Stimulated activated naive CD4-positive, alpha-beta T cell treated with Interleukin-2 at 50 U/mL for 16 hours (primary cell): ENCODE measurements around the gene NFATC2.
"Not testable (repeated sequence)": the region's sequence is repeated elsewhere in the genome, so short reads cannot be mapped to it uniquely, and the experiment has no call there.

ENCODE experiments used
- DNase-seq: peaks from one replicate; lab custom pipeline; 2025; lab: John Stamatoyannopoulos, UW

NFATC2 gene

DNA sequence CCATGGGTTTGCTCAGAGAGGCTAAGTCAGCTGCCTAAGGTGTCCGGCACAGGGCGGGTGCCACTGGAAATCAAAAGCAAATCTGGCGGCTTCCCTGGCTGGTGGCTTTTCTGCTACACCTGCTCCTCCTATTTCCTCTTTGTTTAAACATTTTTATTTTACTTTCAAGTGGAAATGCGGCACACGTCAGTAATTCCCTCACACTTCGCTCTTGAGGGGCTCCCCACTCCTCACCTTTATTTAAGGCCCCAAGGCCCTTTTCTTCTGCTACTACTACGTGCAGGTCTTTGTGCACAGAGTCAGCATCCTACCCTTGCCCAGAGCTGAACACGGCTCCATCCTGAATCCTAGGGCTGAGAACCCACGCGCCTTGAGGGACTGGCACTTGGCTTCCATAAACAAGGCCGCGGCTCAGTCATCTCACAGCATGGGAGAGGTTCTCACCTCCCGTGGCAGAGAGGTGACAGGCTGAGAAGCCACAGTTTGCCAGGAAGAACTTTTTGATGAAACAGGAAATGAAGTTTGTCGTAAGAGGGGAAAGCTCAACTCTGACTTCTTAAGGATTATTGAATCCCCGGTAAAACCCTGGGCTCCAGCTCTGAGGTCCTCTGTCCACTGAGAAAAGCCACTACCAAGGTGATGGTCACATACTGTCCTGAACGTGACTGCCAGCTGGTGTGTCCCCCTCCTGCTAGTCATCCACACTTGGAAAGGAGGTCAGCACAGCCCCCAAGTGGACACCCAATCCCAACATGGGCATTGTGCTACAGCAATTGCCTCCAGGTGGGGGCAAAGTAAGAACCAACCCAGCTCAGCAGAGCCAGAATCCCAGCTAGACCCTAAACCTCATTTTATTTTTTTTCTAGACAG, 48.0 kb downstream of the NFATC2 start:
- no peak for DNase-seq

DNA sequence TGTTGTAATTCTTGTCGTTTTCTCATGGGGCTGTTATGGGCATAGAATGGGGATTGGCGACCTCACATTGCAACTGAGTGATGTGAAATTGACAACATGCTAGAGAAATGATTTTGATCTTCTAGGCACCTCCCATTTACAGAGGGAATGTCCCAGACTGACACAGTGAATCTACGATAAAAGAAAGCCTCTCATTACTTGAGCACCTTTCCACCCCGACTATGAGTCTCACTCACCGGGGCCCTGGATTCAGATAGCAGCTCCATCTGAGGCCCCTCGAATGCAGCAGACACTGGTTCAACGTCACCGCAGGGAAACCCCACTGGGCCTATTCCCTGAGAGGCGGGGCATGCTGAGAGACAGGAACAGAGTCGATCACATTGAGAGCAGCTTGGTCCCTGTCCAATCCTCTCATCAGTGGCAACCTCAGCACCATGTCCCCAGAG, 49.1 kb downstream of the NFATC2 start:
- peak; percentile 46 for DNase-seq

DNA sequence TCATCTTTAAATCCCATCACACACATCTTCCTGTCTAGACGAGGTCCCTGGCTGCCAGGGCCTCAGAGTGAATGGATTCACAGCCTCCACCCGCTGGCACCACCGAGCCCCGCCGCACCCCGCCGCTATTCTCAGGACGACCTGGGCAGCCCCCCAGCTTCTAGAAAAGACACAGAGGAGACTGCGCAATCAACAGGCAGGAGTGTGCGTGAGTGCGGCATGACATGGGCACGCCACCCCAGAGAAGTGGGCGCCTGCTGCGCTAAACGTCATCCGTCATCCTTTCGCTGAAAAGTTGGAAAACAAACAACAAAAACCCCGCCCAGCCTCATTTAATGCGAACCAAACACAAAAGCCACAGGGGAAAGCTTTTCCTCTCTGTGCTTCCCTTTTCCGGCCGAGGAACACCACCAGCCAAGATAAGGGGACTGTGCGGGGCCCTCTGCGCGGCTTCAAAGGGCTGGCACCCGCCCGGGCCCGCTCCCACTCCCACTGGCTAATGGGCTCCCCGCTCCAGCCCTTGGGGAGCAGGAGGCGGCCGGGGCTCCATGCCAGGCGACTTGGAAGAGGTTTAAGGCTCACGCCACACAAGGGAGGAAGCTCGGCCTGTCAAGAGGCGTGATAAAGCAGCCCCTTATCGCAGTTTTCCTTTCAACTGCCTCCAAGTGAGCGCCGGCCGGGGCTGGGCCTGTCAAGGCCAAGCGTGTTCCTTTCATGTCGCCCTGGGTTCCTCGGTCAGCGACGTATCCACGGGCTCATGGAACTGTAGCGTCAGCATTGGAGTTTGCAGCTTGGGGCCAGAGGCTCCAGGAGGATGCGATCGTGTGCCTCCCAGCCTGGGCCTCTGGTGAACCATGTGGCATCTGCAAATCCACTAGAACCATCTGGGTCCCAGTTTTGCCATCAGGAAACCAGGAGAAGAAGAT, 50.1 kb downstream of the NFATC2 start:
- no peak for DNase-seq

GRCh38 chr20:51491393-51491792, 51.1 kb downstream of the NFATC2 start:
- DNase-seq = no peak

- DNase-seq = no peak
Observed at GRCh38 chr20:51490635-51491034, 51.9 kb downstream of the NFATC2 start.

DNA sequence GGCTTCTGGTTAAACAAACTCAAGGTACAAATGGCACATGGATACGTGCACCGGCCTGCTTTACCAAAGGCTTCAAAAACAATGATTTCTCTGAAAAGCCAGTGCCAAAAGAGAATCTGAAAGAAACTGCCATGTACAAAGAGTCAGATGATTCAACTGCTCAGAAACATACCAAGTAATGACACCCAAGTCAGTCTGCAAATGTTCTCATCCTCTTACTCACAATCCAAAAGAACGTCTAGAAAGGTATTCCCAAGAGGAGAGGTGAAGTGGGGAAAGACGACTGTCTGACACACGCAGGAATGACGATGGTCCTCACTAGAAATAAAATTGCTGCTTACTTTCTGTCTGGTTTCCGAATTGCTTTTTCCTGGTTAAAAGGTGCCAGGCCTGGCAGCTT, 52.9 kb downstream of the NFATC2 start:
- DNase-seq = no peak

GRCh38 chr20:51488331-51488730, 54.2 kb downstream of the NFATC2 start:
- no peak for DNase-seq

DNA sequence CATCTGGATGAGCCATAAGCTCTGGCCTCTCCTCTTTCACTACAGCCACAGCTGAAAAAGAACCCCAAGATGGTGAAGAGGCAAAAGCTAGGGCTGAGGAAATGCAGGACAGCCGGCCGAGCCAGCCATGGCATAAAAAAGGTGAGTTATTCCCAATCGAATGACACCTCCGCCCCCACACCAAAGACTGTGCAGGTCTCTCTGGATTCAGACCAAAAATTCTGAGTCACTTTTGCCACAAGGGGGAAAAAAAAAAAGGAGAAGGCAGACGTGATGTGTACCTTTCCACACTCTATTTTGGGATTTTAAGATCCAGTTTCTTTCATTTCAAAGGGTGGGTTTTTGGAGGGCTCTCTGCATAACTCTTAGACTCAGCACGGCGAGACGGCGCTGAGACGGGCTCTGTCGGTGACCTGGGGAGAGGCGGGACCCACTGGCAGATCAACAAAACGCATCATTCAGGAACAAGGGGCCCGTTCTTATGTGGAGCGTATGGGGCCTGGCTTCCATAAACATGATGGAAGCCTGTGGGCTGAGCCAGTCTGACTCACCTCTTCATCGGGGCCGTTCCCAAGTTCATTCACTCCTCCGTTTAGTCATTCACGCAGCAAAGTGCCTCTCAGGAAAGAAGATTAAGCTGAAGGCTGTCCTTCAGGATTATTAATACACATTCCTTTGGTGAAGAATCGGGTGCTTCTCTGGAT, 54.8 kb downstream of the NFATC2 start:
- no peak for DNase-seq

GRCh38 chr20:51487076-51487475, 55.4 kb downstream of the NFATC2 start:
- no peak for DNase-seq

DNA sequence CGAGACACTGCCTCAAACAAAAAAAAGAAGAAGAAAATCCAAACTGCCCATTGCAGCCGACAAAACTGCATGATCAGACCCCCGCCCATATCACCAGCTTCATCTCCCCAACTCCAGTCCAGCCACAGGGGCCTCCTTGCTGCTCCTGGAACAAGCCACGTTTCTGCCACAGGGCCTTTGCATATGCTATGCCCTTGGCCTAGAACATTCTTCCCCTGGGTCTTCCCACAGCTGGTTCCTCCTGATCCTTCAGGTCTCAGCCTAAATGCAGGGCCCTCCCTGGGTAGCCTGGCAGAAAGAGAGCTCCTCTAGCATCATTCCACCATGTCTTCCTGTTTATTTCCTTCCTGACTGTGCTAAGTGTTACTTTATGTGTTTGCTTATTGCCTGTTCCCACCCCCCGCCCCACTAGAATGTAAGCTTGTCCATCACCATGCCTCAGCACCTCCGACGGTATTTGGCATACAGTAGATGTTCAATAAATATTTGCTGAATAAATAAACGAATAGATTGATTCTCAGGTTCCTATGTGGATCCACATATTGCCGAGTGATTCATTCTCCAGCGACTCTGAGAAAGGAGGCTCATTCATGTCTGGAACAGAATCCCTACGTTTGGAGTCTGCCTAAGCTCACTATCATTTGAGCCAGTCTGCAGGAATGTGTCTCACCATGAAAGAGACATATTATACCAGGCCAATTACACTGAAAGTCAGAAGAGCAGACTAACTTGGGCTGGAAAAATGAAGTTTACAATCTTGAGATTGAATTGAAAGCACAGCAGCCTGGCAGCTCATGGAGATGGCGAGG, 56.1 kb downstream of the NFATC2 start:
- no peak for DNase-seq

- no peak for DNase-seq
Observed at GRCh38 chr20:51484831-51485230, 57.7 kb downstream of the NFATC2 start.

- DNase-seq = no peak
Observed at GRCh38 chr20:51484141-51484815, 58.2 kb downstream of the NFATC2 start.

DNA sequence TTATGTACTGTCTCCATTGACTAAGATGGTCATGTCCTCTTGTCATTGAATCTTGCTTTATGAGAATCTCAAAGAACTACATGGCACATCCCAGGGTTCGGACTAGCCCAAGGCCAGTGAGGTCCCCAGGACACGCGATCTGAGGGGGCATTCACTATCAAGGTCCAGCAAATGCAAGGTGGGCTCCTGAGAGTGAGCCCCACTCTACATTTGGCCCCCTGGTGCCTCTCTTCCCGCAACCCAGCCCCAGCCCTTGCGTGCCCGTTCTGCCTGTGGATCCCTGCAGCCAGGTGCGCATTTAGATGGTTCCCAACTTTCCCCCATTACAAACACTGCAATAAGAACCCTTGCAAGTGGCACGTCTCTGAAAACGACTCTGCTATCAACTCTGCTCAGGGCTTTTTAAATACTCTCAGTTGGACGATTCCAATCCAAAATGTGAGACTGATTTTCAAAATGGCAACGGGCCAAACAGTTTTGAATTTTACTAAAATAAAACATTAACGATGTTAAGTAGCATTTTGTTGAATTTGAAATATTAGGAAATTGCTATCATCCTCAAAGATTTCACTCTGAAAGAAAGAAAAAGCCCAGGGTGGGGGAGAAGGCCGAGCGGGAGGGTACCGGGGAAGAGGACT, 59.6 kb downstream of the NFATC2 start:
- no peak for DNase-seq

DNA sequence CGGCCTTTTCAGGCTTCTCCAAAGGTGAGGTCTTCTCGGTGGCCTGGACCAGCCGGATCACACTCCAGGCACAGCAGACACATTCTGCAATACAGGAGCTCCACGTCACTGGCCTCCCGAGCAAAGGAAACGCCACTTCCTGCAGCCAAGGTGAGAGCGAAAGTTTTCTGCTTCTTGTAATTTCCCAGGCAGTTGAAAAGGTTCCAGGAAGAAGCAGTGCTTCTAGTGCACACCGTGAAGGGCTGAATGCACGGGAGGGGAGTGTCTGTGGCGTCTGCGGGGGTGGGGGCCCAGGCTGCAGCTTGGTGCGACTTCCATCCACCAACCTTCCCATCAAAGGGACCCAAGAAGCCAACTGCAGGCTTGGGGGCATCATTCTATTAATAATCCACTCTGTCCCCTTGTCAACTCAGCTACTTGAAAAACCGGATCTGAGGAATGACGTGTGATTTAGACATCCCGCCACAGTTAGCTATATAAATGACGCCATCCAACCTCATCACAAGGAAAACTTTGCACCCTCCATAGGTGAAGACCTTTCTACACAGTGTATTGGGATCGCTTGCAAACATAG, 61.1 kb downstream of the NFATC2 start:
- DNase-seq = peak; percentile 46

DNA sequence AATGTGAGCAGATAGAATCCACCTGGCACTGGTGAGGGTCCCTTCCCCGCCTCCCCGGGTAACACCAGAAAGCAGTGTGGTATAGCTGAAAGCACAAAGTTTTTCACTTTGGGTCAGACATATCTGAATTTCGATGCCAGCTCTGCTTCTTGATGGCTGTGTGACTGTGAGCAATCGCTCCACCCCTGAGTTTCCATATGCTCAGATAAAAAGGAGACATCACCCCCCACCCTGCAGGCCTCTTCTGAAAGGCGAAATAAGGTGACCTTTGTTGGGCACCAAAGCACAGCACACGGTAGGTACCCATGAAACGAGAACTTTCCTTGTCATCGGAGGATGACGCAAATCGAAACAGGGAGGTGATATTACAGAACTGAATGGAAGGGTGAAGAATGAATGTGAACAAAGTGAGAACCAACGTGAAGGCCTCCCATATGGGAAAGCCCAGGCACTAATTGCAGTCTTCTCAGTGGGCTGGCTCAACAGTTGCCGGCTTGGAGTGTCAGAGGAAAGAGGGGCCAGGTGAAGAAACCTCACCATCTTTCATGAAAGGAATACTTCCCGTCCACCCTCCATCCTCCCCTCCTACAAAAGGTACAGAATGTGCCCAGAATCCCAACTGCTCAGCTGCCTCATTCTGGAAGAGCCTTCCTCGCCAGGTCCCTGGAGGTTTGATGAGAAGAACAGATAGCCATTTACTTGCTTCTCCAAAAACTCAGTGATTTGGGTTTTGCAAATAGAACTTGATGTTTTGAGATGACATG, 61.8 kb downstream of the NFATC2 start:
- peak; percentile 77 for DNase-seq

DNA sequence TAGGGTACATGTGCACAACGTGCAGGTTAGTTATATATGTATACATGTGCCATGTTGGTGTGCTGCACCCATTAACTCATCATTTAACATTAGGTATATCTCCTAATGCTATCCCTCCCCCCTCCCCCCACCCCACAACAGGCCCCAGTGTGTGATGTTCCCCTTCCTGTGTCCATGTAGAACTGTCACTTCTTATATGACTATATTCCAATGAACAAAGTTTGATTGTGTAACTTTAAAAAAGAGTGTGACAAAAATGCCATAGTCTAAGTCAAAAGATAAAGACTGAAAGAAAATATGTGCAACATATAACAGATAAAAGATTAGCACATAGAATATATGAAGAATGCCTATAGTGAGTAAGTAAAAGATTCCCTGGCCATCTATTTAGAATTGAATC, 66.4 kb downstream of the NFATC2 start:
- DNase-seq = not testable (repeated sequence)

GRCh38 chr20:51473771-51474170, 68.7 kb downstream of the NFATC2 start:
- no peak for DNase-seq

- no peak for DNase-seq
Observed at GRCh38 chr20:51473256-51473655, 69.3 kb downstream of the NFATC2 start.

GRCh38 chr20:51470907-51471411, 71.6 kb downstream of the NFATC2 start:
- DNase-seq = no peak
